Stimulated activated CD4-positive, alpha-beta T cell treated with anti-CD3 and anti-CD28 coated beads, Interleukin-15, amount 100 ng/mL, for 24 hours (primary cell): ENCODE measurements around the gene UHRF1.

Experiments used
- DNase-seq: peaks from one replicate; pipeline ENCODE4 v3.0.0-alpha.2; 2020

UHRF1 gene

DNA sequence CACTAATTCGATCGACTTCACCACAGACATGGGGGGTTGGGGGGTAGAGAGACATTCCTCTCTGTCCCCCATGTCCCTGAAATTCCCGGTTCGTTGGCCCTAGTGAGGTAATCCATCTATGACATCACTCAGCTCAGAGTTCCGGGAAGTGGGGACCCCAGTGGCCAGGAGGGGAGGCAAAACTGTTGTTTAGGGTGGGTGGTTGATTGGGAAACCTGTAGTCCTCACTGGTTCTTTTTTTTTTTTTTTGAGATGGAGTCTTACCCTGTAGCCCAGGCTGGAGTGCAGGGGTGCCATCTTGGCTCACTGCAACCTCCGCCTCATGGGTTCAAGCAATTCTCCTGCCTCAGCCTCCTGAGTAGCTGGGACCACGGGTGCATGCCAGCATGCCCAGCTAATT is 6.5 kb upstream of the UHRF1 start, which contains the start of gene ARRDC5:
Gene ARRDC5, minus strand, starts transcription at position 101 of the 400 bp plus-strand sequence. Its CDS starts 71 bp downstream, at position 30.
- DNase-seq: no peak

DNA sequence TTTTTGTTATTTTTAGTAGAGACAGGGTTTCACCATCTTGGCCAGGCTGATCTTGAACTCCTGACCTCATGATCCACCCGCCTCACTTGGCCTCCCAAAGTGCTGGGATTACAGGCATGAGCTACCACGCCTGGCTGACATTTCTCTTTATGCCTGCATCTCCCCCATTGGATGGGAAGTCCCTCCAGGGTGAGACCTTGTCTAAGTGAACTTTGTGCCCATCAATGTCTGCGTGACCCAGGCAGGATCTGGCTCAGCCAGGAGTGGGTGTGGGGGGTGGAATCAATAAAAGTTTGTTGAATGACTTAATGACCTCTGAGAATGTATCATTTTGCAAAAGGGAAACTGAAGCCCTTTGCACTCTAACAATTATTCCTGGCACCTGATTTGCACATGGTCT is 4.8 kb upstream of the UHRF1 start:
- no peak for DNase-seq

DNA sequence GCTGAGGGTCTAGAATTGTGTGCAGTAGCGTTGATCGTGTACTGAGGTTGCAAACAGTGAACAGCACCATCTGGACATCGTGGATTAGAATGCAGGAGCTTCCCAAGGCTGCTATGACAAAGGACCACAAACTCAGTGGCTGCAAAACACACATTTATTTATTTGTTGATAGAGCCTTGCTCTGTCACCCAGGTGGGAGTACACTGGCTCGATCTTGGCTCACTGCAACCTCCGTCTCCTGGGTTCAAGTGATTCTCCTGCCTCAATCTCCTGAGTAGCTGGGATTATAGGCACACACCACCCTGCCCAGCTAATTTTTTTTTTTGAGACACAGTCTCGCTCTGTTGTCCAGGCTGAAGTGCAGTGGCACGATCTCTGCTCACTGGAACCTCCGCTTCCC is 2.3 kb upstream of the UHRF1 start:
- no peak for DNase-seq

DNA sequence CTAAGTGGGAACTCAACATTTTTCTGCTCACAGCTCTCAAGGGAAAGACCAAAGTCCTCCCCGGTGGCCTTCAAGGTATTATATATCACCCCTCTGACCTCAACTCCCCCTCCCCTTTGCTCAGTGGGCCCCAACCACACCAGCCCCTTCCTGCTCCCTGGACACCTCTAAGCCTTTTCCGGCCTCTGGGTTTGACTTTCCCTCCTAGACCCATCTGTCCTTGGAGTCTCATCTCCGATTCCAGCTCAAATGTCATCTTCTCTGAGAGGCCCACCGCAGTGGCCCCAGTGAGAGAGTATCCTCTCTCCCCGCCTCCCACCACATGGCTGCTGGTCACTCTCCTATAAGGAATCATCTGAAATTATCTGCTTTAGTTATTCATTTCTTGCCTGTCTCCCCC is 941 bp upstream of the UHRF1 start:
- no peak for DNase-seq

DNA sequence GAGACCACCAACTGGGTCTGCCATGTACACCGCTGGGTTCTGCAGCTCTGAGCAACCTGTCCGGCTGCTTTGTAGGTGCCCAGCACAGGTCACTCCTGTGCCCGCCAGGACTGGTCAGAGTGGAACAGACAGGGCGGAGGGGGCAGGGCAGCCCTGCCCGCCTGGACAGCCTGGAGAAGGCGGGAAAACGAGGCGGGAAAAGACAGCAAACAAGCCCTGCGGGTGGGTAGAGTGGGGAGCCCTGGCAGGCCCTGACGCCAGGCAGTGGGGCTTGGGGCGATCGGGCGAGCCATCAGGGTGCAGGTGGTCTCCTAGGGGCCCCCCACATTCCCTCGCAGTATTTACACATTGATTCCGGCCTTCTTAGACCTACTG is 533 bp upstream of the UHRF1 start:
- DNase-seq: no peak

DNA sequence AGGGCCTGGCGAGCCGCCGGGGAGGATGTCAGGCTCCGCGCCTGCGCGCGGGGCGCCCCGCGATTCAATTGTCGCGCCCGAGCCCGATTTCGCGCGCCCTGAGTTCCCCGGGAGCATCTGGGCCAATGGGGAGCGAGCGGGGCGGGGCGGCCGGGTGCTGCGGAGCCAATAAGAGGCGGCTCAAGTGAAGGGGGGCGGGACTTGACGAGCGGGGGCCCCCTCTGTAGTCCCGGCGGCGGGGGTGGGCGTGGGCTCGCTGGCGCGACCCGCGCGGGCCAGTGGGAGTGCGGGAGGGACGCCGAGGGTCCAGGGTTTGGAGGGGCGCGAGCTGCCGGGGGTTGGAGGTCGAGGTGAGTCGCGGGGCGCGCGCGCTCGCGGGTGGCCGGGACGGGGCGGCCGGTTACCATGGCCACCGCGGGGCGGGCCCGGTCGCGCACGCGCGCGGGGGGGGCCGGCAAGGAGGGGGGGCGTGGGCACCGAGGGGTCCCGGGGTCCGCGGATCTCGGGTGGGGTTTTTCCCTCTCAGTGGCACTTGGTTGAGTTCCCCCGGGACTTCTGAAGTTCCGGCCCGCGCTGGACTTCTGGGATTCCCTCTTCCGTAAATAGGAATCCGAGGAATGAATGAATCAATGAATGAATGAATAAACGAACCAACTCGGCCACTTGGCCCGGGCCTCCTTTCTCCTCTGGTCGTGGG is 744 bp downstream of the UHRF1 start:
- peak; percentile 98 for DNase-seq

DNA sequence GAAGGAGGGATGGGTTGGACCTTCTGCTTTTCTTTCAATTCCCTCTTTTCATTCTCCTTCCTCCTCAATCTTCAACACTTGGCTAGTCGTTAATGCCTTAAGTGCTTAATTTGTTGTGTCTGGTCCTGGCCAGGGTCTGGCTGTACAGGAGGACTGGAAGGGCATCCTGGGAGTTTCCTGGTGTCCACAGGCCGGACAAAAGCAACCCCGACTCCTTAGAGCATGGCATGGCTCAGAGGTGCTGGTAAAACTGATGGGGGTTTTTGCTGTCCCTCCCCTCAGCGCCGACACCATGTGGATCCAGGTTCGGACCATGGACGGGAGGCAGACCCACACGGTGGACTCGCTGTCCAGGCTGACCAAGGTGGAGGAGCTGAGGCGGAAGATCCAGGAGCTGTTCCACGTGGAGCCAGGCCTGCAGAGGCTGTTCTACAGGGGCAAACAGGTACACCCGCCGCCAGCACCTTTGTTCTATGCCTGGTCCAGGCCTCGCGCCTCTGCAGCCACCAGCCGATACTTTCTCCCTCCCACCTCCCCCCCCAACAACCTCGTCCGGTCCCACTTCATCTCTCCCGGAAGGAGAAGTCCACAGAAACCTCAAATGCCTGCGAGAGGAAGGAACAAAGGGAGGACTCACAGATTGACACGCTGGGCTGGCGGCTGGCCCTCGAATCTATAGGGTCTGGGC is 1.4 kb downstream of the UHRF1 start:
- DNase-seq: peak; percentile 51

DNA sequence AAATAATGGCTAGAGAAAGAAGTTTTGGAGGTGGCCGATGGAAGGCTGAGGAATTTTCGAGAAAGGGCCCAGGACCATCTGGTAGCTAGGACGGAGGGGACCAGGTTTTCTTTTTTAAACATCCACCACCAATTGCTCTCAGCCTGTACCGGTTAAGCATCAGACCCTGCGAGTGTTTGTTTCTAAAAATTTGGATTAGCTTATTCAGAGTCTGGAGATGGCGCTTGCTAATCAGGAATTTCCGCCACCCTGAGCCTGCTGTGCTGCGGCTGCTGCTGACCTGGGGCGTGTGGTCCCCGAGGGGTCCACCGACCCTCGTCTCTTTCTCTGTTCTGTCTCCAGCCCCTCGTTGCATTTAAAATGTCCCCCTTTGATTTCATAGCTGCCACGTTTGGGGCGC is 2.0 kb downstream of the UHRF1 start:
- DNase-seq: no peak

DNA sequence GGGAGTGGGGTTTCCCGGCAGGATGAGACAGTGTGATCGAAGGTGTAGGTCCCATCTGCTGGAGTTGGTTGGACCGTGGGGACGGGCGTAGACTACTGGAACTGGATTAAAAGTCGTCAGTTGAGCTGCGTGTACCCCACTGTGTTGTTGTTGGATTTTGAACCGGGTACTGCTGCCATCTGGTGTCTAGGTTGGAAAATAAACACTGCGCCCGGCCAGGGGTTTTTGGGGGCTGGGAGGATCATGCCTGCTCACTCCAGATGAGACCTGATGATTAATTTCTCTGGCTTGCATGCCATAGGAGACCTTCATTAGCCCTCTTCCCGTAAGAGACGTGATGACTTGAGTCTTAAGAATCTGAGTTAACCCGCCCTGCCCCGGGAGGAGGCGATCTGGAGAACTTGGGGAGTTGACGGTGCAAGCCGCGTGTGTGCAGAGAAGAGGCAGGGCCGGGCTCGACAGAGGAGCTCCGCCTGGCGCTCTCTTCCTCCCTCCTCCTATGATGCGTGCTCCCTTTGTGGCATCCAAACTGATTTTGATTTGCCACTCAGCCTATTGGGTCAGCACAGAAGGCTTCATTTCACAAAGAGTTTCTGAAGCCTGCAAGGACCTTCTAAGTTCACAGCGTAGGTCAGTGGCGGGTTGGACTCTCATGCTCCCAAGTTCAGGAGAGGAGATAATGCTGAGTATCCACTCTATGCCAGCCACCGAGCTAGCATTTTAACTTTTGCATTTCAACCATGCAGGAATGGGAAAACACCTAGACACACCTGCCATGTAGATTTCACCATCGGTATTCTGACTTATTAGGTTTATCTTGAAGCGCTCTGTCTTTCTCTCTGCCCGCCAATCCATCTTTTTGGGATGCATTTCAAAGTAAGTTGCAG is 2.7 kb downstream of the UHRF1 start:
- peak; percentile 82 for DNase-seq

DNA sequence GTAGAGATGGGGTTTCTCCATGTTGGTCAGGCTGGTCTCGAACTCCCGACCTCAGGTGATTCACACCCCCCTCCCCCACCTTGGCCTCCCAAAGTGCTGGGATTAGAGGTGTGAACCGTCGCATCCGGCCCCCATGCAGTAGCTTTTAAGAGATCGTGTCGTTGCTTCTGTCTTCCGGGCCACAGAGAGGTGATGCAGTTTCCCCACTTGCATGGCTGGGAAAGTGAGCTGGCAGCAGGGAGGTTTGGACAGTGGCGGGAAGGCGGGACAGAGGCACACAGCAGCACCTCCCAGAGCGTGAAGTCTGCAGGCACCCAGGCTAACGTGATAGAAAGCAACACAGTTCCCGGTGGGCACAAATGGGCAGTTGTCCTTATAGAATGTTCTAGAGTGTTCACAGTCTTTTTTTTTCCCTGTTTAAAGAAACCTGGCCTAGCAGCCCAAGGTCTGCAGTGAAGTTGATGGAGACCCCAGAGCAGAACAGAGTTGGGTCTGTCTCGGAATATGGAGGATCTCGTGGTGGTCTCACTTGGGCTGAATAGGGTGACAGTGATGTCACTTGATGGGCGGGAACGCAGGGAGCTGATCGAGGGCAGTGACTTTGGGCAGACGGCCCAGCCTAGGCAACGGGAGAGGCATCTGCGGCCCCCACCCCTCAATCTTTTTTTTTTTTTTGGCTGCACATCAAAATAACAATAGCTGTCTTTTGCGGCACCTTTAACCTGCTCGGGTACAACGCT is 4.9 kb downstream of the UHRF1 start:
- DNase-seq: peak; percentile 58

DNA sequence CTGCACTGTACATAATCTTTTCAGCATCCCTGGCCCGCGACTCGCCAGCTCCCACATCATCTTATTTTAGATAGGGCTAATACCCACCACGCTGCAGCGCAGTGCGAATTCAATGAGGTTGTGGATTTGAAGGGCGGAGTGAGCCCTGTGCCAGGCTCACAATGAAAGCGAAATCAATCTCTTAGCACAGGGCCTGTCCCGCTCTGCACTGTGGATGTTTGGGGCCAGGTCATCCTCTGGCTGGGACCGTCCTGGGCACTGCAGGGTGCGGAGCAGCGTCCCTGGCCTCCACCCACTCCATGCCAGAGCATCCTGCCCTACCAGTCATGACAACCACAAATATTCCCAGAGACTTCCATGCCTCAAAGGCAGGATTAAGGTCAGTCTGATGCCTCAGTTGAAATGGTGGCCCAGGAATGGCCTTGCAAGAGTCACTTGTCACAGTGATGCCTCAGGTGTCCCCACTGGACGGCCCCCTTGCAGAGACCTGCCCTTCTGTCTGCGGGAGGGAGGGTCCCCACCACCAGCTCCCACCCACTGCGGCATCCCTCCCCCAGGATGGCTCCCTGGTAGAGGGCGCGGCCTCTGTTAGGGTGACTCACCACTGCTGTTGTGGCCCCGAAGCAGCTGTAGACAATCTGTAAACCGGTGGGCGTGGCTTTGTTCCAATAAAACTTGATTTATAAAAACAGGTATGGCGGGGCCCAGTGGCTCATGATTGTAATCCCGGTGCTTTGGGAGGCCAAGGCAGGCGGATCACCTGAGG is 5.6 kb downstream of the UHRF1 start:
- peak; percentile 80 for DNase-seq

DNA sequence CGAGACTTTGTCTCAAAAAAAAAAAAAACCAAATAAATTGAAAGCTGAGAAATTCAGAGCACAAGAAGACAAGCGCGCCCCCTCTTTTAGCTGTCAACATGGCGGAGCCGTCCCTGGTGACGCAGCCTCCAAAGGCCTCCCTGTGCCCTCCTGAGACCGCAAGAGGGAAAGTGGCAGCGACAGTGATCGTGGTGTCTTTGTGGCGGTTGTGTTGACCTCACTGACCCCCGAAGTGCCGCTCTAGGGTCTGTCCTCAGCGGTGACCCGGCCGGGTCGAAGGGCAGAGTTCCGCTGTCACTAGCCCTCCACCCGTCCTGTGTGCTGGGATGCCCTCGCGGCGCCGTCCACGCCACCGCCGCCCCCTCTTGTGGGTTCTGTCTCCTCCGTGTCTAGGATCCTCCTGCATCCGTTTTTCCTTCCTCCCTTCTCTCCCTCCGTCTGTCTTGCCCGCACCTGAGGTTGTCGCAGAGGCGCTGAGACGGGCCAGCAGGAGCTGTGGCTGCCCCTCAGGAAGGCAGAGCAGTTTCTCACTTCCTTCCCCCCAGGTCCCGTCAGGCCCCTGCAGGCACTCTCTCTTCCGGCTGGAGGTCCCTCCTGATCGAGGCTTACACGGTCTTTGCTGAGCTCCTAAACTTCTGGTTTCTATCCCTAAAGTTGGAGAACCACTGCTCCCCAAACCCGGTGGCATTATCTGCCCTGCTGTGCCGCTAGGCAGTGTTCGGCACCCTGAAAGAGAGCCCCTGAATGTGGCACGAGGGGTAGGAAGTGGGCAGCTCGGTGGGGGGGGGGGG is 7.2 kb downstream of the UHRF1 start:
- peak; percentile 46 for DNase-seq

DNA sequence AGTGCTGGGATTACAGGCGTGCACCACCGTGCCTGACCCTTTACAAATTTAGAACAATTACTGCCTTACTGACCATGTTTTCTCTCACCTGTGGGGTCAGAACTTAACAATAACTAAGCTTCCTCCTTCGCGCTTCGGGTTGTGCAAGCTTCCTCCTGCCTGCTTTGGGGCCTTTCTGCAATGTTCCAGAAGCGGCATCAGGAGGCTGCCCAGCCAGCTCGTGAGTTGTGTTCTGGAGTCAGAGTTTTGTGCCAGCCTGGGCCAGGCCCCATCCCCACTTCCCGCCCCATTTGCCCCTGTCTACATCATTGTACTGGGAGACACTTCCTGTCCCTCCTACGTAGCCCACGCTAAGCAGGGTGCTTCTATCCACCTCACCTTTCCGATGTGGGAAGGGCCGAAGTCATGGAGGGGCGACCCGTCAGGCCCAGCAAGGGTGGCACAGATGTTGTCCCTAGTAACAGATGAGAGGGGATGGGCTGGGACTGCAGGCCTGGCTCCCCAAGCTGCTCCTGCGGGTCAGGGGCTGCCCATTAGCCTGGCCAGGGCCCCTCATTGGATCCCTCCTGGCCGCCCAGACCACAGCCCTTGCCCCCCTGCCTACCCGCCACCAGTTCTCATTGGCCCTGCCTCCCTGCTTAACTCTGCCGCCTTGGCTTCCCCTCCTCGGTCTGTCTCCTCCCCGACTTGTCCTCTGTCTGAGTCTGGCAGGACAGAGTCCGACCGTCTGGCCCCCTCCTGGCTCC is 13.4 kb downstream of the UHRF1 start:
- DNase-seq: no peak

DNA sequence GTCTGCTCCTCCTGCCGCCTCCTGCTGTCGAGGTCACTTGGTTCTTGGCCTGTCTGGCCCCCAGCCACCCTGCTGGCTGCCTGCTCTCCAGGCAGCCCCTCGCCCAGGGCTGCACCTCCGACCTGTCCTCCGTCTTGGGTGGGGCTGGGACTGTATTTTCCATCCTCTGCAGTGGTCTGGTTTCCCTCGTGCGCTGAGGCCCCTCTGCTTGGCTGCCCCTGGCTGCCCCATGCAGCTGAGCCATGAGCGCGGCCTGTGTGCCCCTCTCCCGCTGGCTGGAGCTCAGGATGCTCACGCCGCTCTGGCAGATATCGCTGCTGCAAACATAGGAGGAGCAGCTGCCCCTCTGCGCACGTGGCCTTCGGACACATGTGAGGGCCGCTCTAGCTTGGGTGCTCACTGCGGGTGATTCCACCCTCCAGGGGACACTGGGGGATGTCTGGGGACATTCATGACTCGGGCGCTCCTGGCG is 14.0 kb downstream of the UHRF1 start:
- no peak for DNase-seq

DNA sequence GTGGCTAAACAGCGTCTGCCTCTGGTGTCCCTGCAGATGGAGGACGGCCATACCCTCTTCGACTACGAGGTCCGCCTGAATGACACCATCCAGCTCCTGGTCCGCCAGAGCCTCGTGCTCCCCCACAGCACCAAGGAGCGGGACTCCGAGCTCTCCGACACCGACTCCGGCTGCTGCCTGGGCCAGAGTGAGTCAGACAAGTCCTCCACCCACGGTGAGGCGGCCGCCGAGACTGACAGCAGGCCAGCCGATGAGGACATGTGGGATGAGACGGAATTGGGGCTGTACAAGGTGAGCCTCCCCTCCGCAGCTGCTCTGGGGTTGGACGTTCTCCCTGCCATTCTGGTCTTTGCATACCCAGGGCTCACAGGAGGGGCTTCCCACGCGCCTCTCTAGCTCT is 19.9 kb downstream of the UHRF1 start:
- no peak for DNase-seq

DNA sequence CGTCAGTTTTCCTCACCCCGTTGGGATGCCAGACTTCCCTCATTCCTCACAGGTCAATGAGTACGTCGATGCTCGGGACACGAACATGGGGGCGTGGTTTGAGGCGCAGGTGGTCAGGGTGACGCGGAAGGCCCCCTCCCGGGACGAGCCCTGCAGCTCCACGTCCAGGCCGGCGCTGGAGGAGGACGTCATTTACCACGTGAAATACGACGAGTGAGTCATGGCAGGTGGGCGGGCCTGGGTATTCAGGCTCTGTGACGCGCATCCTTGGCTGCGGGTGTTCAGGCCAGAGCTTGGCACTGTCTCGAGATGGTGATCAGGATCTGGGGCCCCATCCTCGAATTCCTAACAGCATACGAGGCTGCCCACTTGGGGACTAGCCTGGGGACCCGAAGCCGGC is 21.4 kb downstream of the UHRF1 start:
- peak; percentile 38 for DNase-seq

DNA sequence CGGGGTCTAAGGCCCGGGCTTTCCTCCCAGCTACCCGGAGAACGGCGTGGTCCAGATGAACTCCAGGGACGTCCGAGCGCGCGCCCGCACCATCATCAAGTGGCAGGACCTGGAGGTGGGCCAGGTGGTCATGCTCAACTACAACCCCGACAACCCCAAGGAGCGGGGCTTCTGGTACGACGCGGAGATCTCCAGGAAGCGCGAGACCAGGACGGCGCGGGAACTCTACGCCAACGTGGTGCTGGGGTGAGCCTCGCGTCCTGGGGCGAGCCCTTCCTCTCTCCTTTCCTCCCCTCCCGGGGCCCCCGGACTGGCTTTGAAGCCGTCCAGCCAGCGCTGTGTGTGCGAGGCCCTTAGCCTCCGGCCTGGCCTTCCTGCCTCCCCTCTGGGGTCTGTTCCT is 23.4 kb downstream of the UHRF1 start:
- no peak for DNase-seq

DNA sequence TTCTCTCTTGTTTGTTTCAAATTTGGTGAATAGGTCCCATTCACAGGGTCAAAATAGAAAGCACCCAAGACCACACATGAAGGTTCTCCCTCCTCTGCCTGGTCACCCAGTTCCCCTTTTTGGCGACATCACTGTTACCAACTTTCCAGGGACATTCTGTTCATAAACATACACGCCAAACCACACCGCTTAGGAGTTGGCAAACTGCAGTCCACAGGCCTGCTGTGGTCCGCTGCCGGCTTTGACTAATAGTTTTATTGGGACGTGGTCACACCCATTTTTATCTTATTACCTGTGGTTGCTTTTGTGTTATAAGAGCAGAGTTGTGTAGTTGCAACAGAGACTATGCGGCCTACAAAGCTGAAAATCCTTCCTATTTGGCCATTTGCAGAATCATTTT is 24.2 kb downstream of the UHRF1 start:
- DNase-seq: no peak

DNA sequence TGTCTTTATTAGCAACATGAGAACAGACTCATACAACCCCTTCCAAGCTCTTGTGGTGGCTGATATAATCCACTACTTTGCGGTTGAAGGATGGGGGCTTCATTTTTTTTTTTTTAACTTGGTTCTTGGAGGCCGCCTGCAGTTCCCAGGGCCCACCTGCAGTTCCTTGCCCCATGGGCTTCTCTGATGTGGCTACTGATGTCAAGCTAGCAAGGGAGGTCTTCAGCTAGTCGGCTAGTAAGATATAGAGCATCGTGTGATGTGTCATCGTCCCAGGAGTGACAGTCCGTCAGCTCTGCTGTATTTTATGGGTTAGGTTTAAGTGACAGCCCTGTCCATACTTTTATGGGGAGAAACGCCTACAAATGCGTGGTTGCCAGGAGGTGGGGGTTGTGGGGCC is 26.1 kb downstream of the UHRF1 start:
- no peak for DNase-seq

DNA sequence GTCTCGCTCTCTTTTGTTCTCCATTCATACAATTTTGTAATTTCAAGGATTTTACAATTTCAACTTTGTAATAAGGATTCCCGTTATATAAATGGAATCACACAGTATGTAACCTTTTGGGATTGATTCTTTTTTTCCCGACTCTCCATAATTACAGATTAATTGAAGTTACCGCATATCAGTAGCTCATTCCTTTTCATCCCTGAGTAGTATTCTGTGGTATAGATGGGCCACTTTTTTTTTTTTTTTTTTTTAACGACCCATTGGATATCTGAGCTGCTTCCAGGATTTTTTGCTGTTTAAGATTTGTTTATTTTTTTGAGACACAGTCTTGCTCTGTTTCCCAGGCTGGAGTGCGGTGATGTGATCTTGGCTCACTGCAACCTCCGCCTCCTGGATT is 27.8 kb downstream of the UHRF1 start:
- no peak for DNase-seq
